Activated naive CD8-positive, alpha-beta T cell treated with anti-CD3 and anti-CD28 coated beads, Interleukin-2, amount 10 ng/mL, durations not matched to agents 7 days and 5 days (primary cell): ENCODE measurements around the gene SSC5D. TPM values are rescaled to one million over a fixed set of nuclear protein-coding genes. Genes with fewer than 3 reads are reported as not detected.

Source experiments
- ATAC-seq: fragments of 150-1000 bp; cut with Tn5 transposase; one replicate; pipeline ENCODE4 v1.10.0; 2021; ENCODE audit warnings: low read depth, moderate library complexity
- POLR2A ChIA-PET: fragments of 350-600 bp; sonication (Branson Sonifier 250); formaldehyde crosslinking; loops from one replicate; lab custom pipeline; 2021; ENCODE audit warnings: antibody characterized with exemption; lab: Charles Lee
- DNase-seq: peaks from one replicate; pipeline ENCODE4 v3.0.0; 2021
- H3K27ac Mint-ChIP-seq: one replicate; pipeline ENCODE4 v1.8.0; 2022; ENCODE audit warnings: mild to moderate bottlenecking, mixed read lengths
- H3K27me3 Mint-ChIP-seq: one replicate; pipeline ENCODE4 v1.8.0; 2022; ENCODE audit warnings: mild to moderate bottlenecking, moderate library complexity, mixed read lengths
- H3K36me3 Mint-ChIP-seq: one replicate; pipeline ENCODE4 v1.8.0; 2021; ENCODE audit warnings: mild to moderate bottlenecking, mixed read lengths
- H3K4me1 Mint-ChIP-seq: one replicate; pipeline ENCODE4 v1.8.0; 2021; ENCODE audit warnings: mixed read lengths
- H3K4me3 Mint-ChIP-seq: one replicate; pipeline ENCODE4 v1.8.0; 2022; ENCODE audit warnings: mild to moderate bottlenecking, moderate library complexity, mixed read lengths
- H3K9me3 Mint-ChIP-seq: one replicate; pipeline ENCODE4 v1.8.0; 2021; ENCODE audit warnings: mixed read lengths
- total RNA-seq, 2 experiments: library from RNA; stranded (reverse); gene quantifications; one replicate each; pipeline ENCODE4 v1.2.3, GENCODE V29; 2021

Gene SSC5D
- total RNA-seq, 2 experiments from 2014 or later, result 0.86 to 1.1 TPM

GRCh38 chr19:55472463-55472862 is 15.8 kb upstream of the SSC5D start:
- no peak for ATAC-seq
- H3K4me3 Mint-ChIP-seq, result no peak overlapping the region
- no peaks in the 10 kb centered on the region for H3K27me3 Mint-ChIP-seq
- no peaks in the 10 kb centered on the region for H3K9me3 Mint-ChIP-seq
- no peak overlapping the region for H3K27ac Mint-ChIP-seq
- H3K4me1 Mint-ChIP-seq, result peaks cover 5% of the 10 kb centered on the region
- DNase-seq, result no peak
- POLR2A ChIA-PET, result no interaction called here
- H3K36me3 Mint-ChIP-seq, result no peaks in the 10 kb centered on the region

- Mint-ChIP-seq H3K36me3 (no peaks in the 10 kb centered on the region), H3K27me3 (no peaks in the 10 kb centered on the region), H3K4me3 (no peak overlapping the region), H3K4me1 (peaks cover 8% of the 10 kb centered on the region), H3K27ac (no peak overlapping the region), H3K9me3 (no peaks in the 10 kb centered on the region)
- POLR2A ChIA-PET, result interaction anchor here (1.5 kb wide), 1 partner anchor 67 kb away, joined by 3 read pairs; no protein-coding TSS in a partner anchor
- no peak for ATAC-seq
- DNase-seq, result no peak
These were observed 14.8 kb upstream of the SSC5D start for GRCh38 chr19:55473225-55474012.

GRCh38 chr19:55474269-55475265 is 13.7 kb upstream of the SSC5D start:
- no peaks in the 10 kb centered on the region for H3K36me3 Mint-ChIP-seq
- no peaks in the 10 kb centered on the region for H3K27me3 Mint-ChIP-seq
- H3K9me3 Mint-ChIP-seq, result no peaks in the 10 kb centered on the region
- ATAC-seq, result no peak
- POLR2A ChIA-PET, result interaction anchor here (1.3 to 1.5 kb wide), 2 partner anchors 30 to 68 kb away, joined by 3 to 4 read pairs; no protein-coding TSS in a partner anchor
- no peak overlapping the region for H3K27ac Mint-ChIP-seq
- H3K4me1 Mint-ChIP-seq, result peaks cover 13% of the 10 kb centered on the region
- H3K4me3 Mint-ChIP-seq, result no peak overlapping the region
- DNase-seq, result no peak

GRCh38 chr19:55476100-55476775 is 12.0 kb upstream of the SSC5D start, which contains the start of gene ZNF628:
ZNF628 (plus strand) TSS chr19:55476617; CDS start chr19:55479911, 3,294 bp downstream.
- peaks cover 3% of the 10 kb centered on the region for H3K36me3 Mint-ChIP-seq
- no peaks in the 10 kb centered on the region for H3K27me3 Mint-ChIP-seq

GRCh38 chr19:55477905-55478304 is 10.3 kb upstream of the SSC5D start:
- Mint-ChIP-seq H3K27ac (peak overlapping the region; percentile 45), H3K36me3 (peaks cover 3% of the 10 kb centered on the region), H3K27me3 (no peaks in the 10 kb centered on the region), H3K4me1 (peaks cover 18% of the 10 kb centered on the region), H3K4me3 (peak overlapping the region; percentile 88), H3K9me3 (no peaks in the 10 kb centered on the region)
- DNase-seq, result no peak
- no peak for ATAC-seq
- POLR2A ChIA-PET, result no interaction called here

More at GRCh38 chr19:55476100-55476775, 12.0 kb upstream of the SSC5D start, which contains the start of gene ZNF628:
- peak within 1 kb of the TSS; percentile 94 for H3K27ac Mint-ChIP-seq
- peaks cover 18% of the 10 kb centered on the region for H3K4me1 Mint-ChIP-seq
- H3K4me3 Mint-ChIP-seq, result peak within 1 kb of the TSS; percentile 89
- POLR2A ChIA-PET, result interaction anchor here (0.6 to 2.1 kb wide), 29 partner anchors 9 to 512 kb away, joined by 3 to 21 read pairs (median 4); partner anchors contain the start of genes FIZ1, ISOC2, KMT5C and NAT14
- no peaks in the 10 kb centered on the region for H3K9me3 Mint-ChIP-seq
- peak; percentile 89 for ATAC-seq
- DNase-seq, result peak; percentile 97

- no peak for DNase-seq
- peak overlapping the region; percentile 88 for H3K4me3 Mint-ChIP-seq
- H3K27me3 Mint-ChIP-seq, result no peaks in the 10 kb centered on the region
- no peak for ATAC-seq
- H3K4me1 Mint-ChIP-seq, result peaks cover 18% of the 10 kb centered on the region
- H3K36me3 Mint-ChIP-seq, result peaks cover 3% of the 10 kb centered on the region
- no peaks in the 10 kb centered on the region for H3K9me3 Mint-ChIP-seq
- no peak overlapping the region for H3K27ac Mint-ChIP-seq
- POLR2A ChIA-PET, result no interaction called here
These were observed 9.9 kb upstream of the SSC5D start for GRCh38 chr19:55478364-55478763.

GRCh38 chr19:55479045-55479444 is 9.2 kb upstream of the SSC5D start:
- Mint-ChIP-seq H3K27ac (peak overlapping the region; percentile 54), H3K36me3 (peaks cover 3% of the 10 kb centered on the region), H3K9me3 (no peaks in the 10 kb centered on the region), H3K4me1 (peaks cover 18% of the 10 kb centered on the region), H3K27me3 (no peaks in the 10 kb centered on the region), H3K4me3 (no peak overlapping the region)
- no peak for DNase-seq
- POLR2A ChIA-PET, result no interaction called here
- no peak for ATAC-seq

GRCh38 chr19:55479451-55480230 is 8.6 kb upstream of the SSC5D start:
- Mint-ChIP-seq H3K4me1 (peaks cover 16% of the 10 kb centered on the region), H3K27ac (peak overlapping the region; percentile 54), H3K4me3 (no peak overlapping the region), H3K9me3 (no peaks in the 10 kb centered on the region), H3K27me3 (no peaks in the 10 kb centered on the region), H3K36me3 (peaks cover 3% of the 10 kb centered on the region)
- POLR2A ChIA-PET, result no interaction called here
- no peak for ATAC-seq
- no peak for DNase-seq

- no peak overlapping the region for H3K27ac Mint-ChIP-seq
- no peak overlapping the region for H3K4me3 Mint-ChIP-seq
- POLR2A ChIA-PET, result no interaction called here
- ATAC-seq, result no peak
- peaks cover 3% of the 10 kb centered on the region for H3K36me3 Mint-ChIP-seq
- H3K4me1 Mint-ChIP-seq, result peaks cover 19% of the 10 kb centered on the region
- H3K27me3 Mint-ChIP-seq, result no peaks in the 10 kb centered on the region
- DNase-seq, result no peak
- H3K9me3 Mint-ChIP-seq, result no peaks in the 10 kb centered on the region
These were observed 7.0 kb upstream of the SSC5D start for GRCh38 chr19:55481148-55481793.

- Mint-ChIP-seq H3K4me3 (no peak overlapping the region), H3K27me3 (no peaks in the 10 kb centered on the region), H3K4me1 (peaks cover 19% of the 10 kb centered on the region), H3K27ac (no peak overlapping the region), H3K9me3 (no peaks in the 10 kb centered on the region), H3K36me3 (peaks cover 3% of the 10 kb centered on the region)
- no peak for ATAC-seq
- no peak for DNase-seq
- POLR2A ChIA-PET, result no interaction called here
These were observed 6.5 kb upstream of the SSC5D start for GRCh38 chr19:55481794-55482155.

- Mint-ChIP-seq H3K4me3 (no peak overlapping the region), H3K4me1 (peaks cover 19% of the 10 kb centered on the region), H3K27ac (no peak overlapping the region), H3K27me3 (no peaks in the 10 kb centered on the region), H3K36me3 (peaks cover 3% of the 10 kb centered on the region), H3K9me3 (no peaks in the 10 kb centered on the region)
- no peak for DNase-seq
- no peak for ATAC-seq
- POLR2A ChIA-PET, result no interaction called here
These were observed 5.9 kb upstream of the SSC5D start for GRCh38 chr19:55482156-55482961.
